ENCODE results near the gene SH2B2. TPM values are rescaled to one million over a fixed set of nuclear protein-coding genes. Genes with fewer than 3 reads are reported as not detected.
A peak's percentile ranks its signal among the peaks of the same experiment; 100 is the strongest.
"Not testable (repeated sequence)": the region's sequence is repeated elsewhere in the genome, so short reads cannot be mapped to it uniquely, and the experiment has no call there.

The SH2B2 gene
- total RNA-seq, 1 experiment from 2014 or later, result 0.90 TPM

GRCh38 chr7:102303669-102304422 lies 17.2 kb downstream of the SH2B2 start:
- no peak for DNase-seq (ENCODE audit: low read depth)

GRCh38 chr7:102304668-102305067 lies 18.0 kb downstream of the SH2B2 start:
- DNase-seq (ENCODE audit: low read depth), result no peak

- no peak for DNase-seq (ENCODE audit: low read depth)
Measured at GRCh38 chr7:102305414-102306268, 19.0 kb downstream of the SH2B2 start.

- DNase-seq (ENCODE audit: low read depth), result peak; percentile 23
Measured at GRCh38 chr7:102306916-102307677, 20.4 kb downstream of the SH2B2 start.

GRCh38 chr7:102310414-102310815 lies 23.7 kb downstream of the SH2B2 start:
- no peak for DNase-seq (ENCODE audit: low read depth)

- DNase-seq (ENCODE audit: low read depth), result no peak
Measured at GRCh38 chr7:102312317-102312716, 25.6 kb downstream of the SH2B2 start.

- no peak for DNase-seq (ENCODE audit: low read depth)
Measured at GRCh38 chr7:102313997-102314780, 27.5 kb downstream of the SH2B2 start.

- no peak for DNase-seq (ENCODE audit: low read depth)
Measured at GRCh38 chr7:102317231-102318059, 30.8 kb downstream of the SH2B2 start.

- DNase-seq (ENCODE audit: low read depth), result peak; percentile 32
Measured at GRCh38 chr7:102318482-102318971, 31.9 kb downstream of the SH2B2 start.

- DNase-seq (ENCODE audit: low read depth), result no peak
Measured at GRCh38 chr7:102319671-102320070, 33.0 kb downstream of the SH2B2 start.

- DNase-seq (ENCODE audit: low read depth), result no peak
Measured at GRCh38 chr7:102320181-102320580, 33.5 kb downstream of the SH2B2 start.

GRCh38 chr7:102320601-102321350 lies 34.1 kb downstream of the SH2B2 start:
- DNase-seq (ENCODE audit: low read depth), result no peak

GRCh38 chr7:102321351-102322201 lies 34.9 kb downstream of the SH2B2 start:
- DNase-seq (ENCODE audit: low read depth), result no peak

- no peak for DNase-seq (ENCODE audit: low read depth)
Measured at GRCh38 chr7:102322202-102322715, 35.6 kb downstream of the SH2B2 start.

GRCh38 chr7:102323914-102324195 lies 37.2 kb downstream of the SH2B2 start:
- no peak for DNase-seq (ENCODE audit: low read depth)

GRCh38 chr7:102325106-102325505 lies 38.4 kb downstream of the SH2B2 start:
- DNase-seq (ENCODE audit: low read depth), result not testable (repeated sequence)

- no peak for DNase-seq (ENCODE audit: low read depth)
Measured at GRCh38 chr7:102326157-102326889, 39.7 kb downstream of the SH2B2 start.
